Inflammatory macrophage treated with lipopolysaccharide for 1 hour (primary cell): ENCODE data around the gene CER1.
"Not testable (repeated sequence)": the region's sequence is repeated elsewhere in the genome, so short reads cannot be mapped to it uniquely, and the experiment has no call there.

Experiments used
- DNase-seq, 2 donors: peaks; one replicate each; pipeline ENCODE4 v3.0.0-alpha.2; 2020 to 2022

Gene CER1

GRCh38 chr9:14713187-14713767 lies 9.3 kb downstream of the CER1 start:
- DNase-seq: no peak

GRCh38 chr9:14710804-14711203 lies 11.7 kb downstream of the CER1 start:
- DNase-seq: no peak

GRCh38 chr9:14706530-14707140 lies 15.9 kb downstream of the CER1 start:
- no peak for DNase-seq

- no peak for DNase-seq
Measured at GRCh38 chr9:14705079-14705478, 17.5 kb downstream of the CER1 start.

GRCh38 chr9:14704281-14704680 lies 18.3 kb downstream of the CER1 start:
- no peak for DNase-seq

- DNase-seq: no peak
Measured at GRCh38 chr9:14702200-14702720, 20.3 kb downstream of the CER1 start.

GRCh38 chr9:14693251-14693861 lies 29.2 kb downstream of the CER1 start, which contains the start of gene ZDHHC21:
Gene ZDHHC21 (minus strand): TSS chr9:14693432. CDS start chr9:14674340, 19,092 bp downstream.
- peak; percentile 65 to 66 for DNase-seq

GRCh38 chr9:14692470-14693250 lies 29.9 kb downstream of the CER1 start:
- peak; percentile 12 to 23 for DNase-seq

GRCh38 chr9:14690948-14691730 lies 31.4 kb downstream of the CER1 start:
- DNase-seq: peak in 1 of 2 donors; percentile 7

- no peak for DNase-seq
Measured at GRCh38 chr9:14687042-14687719, 35.4 kb downstream of the CER1 start.

GRCh38 chr9:14686168-14686567 lies 36.4 kb downstream of the CER1 start:
- no peak for DNase-seq

GRCh38 chr9:14682616-14683015 lies 39.9 kb downstream of the CER1 start:
- not testable (repeated sequence) for DNase-seq

- no peak for DNase-seq
Measured at GRCh38 chr9:14678776-14679175, 43.8 kb downstream of the CER1 start.

- no peak for DNase-seq
Measured at GRCh38 chr9:14677872-14678271, 44.7 kb downstream of the CER1 start.

GRCh38 chr9:14677396-14677795 lies 45.1 kb downstream of the CER1 start:
- no peak for DNase-seq

GRCh38 chr9:14674630-14675029 lies 47.9 kb downstream of the CER1 start:
- no peak for DNase-seq

GRCh38 chr9:14671377-14671776 lies 51.2 kb downstream of the CER1 start:
- DNase-seq: no peak

GRCh38 chr9:14670718-14671117 lies 51.8 kb downstream of the CER1 start:
- no peak for DNase-seq
